HCT116 (cell line): Measurements from ENCODE around the gene DDX19B.
"Not testable (repeated sequence)": the region's sequence is repeated elsewhere in the genome, so short reads cannot be mapped to it uniquely, and the experiment has no call there.

Experiments used
- CEBPB ChIP-seq: IDR thresholded peaks from 2 replicates; pipeline ENCODE4 v1.6.1; 2012; ENCODE audit warnings: low read depth
- CTCF ChIP-seq, 3 experiments: fragments of 200-600 bp in 1 of 3; sonication (generic) in 1 of 3; IDR thresholded peaks in 2 of 3; conservative IDR thresholded peaks in 1 of 3; 2 replicates each; pipeline ENCODE4 v1.5.1; 2012 to 2017; ENCODE audit warnings: low read depth in 2 of 3, low read length in 2 of 3, antibody characterized with exemption in 1 of 3, borderline replicate concordance in 1 of 3, control low read depth in 1 of 3, mild to moderate bottlenecking in 1 of 3, mixed read lengths in 1 of 3, mixed run types in 1 of 3, moderate library complexity in 1 of 3; ENCODE audit not compliant: insufficient read depth in 1 of 3
- ELF1 ChIP-seq: IDR thresholded peaks from 2 replicates; pipeline ENCODE4 v1.6.1; 2012; ENCODE audit warnings: low read depth, borderline replicate concordance
- EZH2phosphoT487 ChIP-seq: fragments of 200-600 bp; IDR thresholded peaks from 2 replicates; pipeline ENCODE4 v1.6.1; 2018; ENCODE audit warnings: antibody characterized with exemption, borderline replicate concordance
- MAX ChIP-seq: IDR thresholded peaks from 2 replicates; pipeline ENCODE4 v1.6.1; 2012
- POLR2A ChIP-seq: IDR thresholded peaks from 2 replicates; pipeline ENCODE4 v1.7.0; 2011; ENCODE audit warnings: borderline replicate concordance; ENCODE audit not compliant: insufficient read depth, insufficient read length; ENCODE audit errors: extremely low read depth
- RAD21 ChIP-seq: IDR thresholded peaks from 2 replicates; pipeline ENCODE4 v1.6.1; 2012; ENCODE audit warnings: low read depth, mild to moderate bottlenecking
- SIN3A ChIP-seq: IDR thresholded peaks from 2 replicates; pipeline ENCODE4 v1.6.1; 2012; ENCODE audit warnings: low read depth
- ZNF274 ChIP-seq: fragments of 200-500 bp; sonication (Bioruptor generic); IDR thresholded peaks from 2 replicates; pipeline ENCODE4 v1.6.1; 2014; ENCODE audit warnings: mild to moderate bottlenecking, low read depth, low read length, inconsistent platforms

DNA sequence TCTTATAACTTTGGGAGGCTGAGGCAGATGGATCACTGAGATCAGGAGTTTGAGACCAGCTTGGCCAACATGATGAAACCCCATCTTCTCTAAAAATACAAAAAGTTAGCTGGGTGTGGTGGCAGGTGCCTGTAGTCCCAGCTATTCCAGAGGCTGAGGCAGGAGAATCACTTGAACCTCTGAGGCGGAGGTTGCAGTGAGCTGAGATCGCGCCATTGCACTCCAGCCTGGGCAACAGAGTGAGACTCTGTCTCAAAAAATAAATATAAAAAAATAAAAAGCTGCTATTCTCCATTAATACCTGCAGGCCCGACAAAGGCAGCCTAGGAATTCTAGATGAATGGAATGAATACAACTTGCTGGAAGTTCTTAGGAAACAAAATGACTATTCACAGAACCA, 49.3 kb upstream of the DDX19B start:
- not testable (repeated sequence) for TF ChIP-seq MAX; EZH2phosphoT487; CTCF (IDR thresholded peaks at IDR 0.05 in 2 of 3, conservative IDR thresholded peaks at IDR 0.05 in 1 of 3; ENCODE audit: borderline replicate concordance in 1 of 3, insufficient read depth in 1 of 3, low read depth in 2 of 3, low read length in 2 of 3); POLR2A; ZNF274; RAD21; CEBPB; SIN3A; ELF1
